B cell (primary cell): ENCODE results near the gene FAHD2A.

Experiments used
- EZH2 ChIP-seq: IDR thresholded peaks from 2 replicates; pipeline ENCODE4 v1.6.1; 2012; ENCODE audit warnings: borderline replicate concordance, low read depth, mild to moderate bottlenecking, moderate library complexity, low read length; ENCODE audit not compliant: insufficient read depth, poor library complexity, severe bottlenecking
- TF ChIP-seq, protein P1 (sequence below): fragments of 200-600 bp; IDR thresholded peaks from one replicate; pipeline ENCODE4 v1.8.0; 2022; ENCODE audit warnings: antibody characterized with exemption, mild to moderate bottlenecking

DNA sequence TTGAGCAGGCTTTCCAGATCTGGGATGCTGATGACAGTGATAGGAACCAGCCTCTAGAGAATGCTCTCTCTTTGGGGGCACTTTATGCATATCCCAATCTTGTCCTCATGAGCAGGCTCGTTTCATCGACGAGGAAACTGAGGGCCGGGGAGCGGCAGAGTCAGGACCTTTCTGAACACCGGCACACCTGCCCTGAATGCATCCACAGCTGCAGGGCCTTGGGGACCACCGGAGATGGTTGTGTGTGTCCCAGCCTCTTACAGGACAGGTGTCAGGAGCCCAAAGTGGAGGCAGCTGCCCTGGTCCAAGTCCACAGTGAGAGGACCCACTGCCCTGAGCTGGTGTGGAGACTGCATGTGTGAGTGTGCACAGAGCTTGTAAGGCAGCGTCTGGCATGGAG is 47.6 kb upstream of the FAHD2A start:
- TF ChIP-seq, protein P1, sequence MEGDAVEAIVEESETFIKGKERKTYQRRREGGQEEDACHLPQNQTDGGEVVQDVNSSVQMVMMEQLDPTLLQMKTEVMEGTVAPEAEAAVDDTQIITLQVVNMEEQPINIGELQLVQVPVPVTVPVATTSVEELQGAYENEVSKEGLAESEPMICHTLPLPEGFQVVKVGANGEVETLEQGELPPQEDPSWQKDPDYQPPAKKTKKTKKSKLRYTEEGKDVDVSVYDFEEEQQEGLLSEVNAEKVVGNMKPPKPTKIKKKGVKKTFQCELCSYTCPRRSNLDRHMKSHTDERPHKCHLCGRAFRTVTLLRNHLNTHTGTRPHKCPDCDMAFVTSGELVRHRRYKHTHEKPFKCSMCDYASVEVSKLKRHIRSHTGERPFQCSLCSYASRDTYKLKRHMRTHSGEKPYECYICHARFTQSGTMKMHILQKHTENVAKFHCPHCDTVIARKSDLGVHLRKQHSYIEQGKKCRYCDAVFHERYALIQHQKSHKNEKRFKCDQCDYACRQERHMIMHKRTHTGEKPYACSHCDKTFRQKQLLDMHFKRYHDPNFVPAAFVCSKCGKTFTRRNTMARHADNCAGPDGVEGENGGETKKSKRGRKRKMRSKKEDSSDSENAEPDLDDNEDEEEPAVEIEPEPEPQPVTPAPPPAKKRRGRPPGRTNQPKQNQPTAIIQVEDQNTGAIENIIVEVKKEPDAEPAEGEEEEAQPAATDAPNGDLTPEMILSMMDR: no peak
- no peak for TF ChIP-seq EZH2
